Sigmoid colon (tissue), 4 donors: ENCODE data around the gene STRIP1.

Source experiments
- POLR2A ChIP-seq, 2 donors: fragments of 450-650 bp; IDR thresholded peaks; one replicate each; pipeline ENCODE4 v1.6.1; 2016; ENCODE audit warnings: antibody characterized with exemption in 2 of 2, mild to moderate bottlenecking in 2 of 2, moderate library complexity in 2 of 2
- POLR2AphosphoS5 ChIP-seq, 4 donors: sonication (generic); formaldehyde crosslinking; IDR thresholded peaks; one replicate each; pipeline ENCODE4 v1.6.1; 2017; ENCODE audit warnings: antibody characterized with exemption in 4 of 4
- TF ChIP-seq, protein P1 (sequence below), 4 experiments: fragments of 450-650 bp in 3 of 4; fragments of 200-600 bp in 1 of 4; IDR thresholded peaks; one replicate each; pipeline ENCODE4 v1.5.1; 2016 to 2019; ENCODE audit warnings: antibody characterized with exemption in 4 of 4, mild to moderate bottlenecking in 3 of 4, moderate library complexity in 2 of 4

DNA sequence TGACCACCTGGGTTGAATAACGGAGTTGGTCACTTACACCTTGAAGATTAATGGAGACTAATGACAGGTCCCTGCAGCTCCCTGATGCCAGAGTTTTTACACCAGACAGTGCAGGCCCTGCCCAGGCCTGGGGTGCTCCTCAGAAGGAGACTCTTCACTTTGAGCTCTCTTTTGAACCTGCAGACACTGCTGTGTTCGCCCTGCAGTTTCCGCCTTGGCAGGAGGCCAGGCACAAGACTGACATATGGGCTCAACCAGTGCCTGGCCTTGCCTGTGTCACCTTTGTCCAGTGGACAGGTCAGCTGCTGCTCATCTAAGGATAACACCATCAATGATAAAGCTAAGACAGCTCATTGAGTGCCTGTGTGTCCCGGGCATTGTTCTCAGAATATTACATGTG is 5.2 kb downstream of the STRIP1 start:
- TF ChIP-seq, protein P1, sequence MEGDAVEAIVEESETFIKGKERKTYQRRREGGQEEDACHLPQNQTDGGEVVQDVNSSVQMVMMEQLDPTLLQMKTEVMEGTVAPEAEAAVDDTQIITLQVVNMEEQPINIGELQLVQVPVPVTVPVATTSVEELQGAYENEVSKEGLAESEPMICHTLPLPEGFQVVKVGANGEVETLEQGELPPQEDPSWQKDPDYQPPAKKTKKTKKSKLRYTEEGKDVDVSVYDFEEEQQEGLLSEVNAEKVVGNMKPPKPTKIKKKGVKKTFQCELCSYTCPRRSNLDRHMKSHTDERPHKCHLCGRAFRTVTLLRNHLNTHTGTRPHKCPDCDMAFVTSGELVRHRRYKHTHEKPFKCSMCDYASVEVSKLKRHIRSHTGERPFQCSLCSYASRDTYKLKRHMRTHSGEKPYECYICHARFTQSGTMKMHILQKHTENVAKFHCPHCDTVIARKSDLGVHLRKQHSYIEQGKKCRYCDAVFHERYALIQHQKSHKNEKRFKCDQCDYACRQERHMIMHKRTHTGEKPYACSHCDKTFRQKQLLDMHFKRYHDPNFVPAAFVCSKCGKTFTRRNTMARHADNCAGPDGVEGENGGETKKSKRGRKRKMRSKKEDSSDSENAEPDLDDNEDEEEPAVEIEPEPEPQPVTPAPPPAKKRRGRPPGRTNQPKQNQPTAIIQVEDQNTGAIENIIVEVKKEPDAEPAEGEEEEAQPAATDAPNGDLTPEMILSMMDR (IDR thresholded peaks at IDR 0.05) = no peak
- TF ChIP-seq POLR2AphosphoS5 (IDR thresholded peaks at IDR 0.05) (no peak), POLR2A (IDR thresholded peaks at IDR 0.05) (no peak)
